ENCODE measurements around the gene SKI. TPM values are rescaled to one million over a fixed set of nuclear protein-coding genes. Genes with fewer than 3 reads are reported as not detected.

The SKI gene
- total and polyA plus RNA-seq, 2 donors (not counting 1 experiment from before 2014, with no cell fraction given): 14.9 to 74.9 TPM

DNA sequence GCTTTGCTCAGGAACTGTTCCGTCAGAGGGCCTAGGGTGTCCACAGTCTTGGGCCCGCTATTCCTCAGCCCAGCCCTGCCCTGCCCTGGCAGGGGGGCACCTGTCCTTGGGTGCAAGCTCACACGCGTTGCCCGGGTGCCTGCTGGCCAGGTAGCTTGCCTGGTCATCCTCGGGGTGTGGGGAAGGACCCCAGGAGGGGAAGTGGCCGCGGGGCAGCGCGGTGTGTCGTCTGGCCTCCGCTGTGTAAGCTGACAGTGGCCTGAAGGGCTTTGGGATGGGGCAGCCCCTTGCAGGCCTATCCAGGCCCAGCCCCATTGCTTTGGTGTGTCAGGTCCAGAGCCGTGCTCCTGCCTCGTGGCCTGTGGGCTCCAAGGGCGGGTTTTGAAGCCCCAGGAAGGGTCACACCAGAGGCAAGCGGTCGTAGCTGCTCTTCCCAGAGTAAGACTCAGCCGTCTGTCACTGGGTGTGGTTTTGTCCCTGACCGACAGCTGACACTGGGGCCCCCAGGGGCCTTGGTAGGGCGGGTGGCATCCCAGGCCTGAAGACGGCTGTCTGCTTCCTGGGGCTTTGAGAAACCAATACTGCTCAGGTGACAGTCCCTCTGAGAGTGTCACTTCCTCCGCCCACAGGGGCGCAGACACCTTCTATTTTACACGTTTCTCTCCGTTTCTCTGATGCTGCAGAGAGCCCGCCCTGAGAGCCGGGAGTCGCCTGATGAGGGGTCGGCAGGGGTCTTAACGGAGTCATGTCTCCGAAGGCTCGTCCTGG is 72.1 kb downstream of the SKI start:
- peaks cover 40 to 60% of the 10 kb centered on the region in 2 donors for H3K4me1 ChIP-seq (ENCODE audit: control insufficient read depth in 2 of 2, insufficient read depth in 2 of 2, low read length in 2 of 2)
- POLR2A ChIA-PET: interaction anchor here (0.6 to 4.4 kb wide), 13 partner anchors 8 to 285 kb away, joined by 3 to 30 read pairs (median 6); partner anchors contain the start of genes FAAP20, MORN1 and RER1
- no peaks in the 10 kb centered on the region for H3K27me3 ChIP-seq (replicated peaks in 1 of 4; ENCODE audit: control extremely low read depth in 1 of 4, control insufficient read depth in 3 of 4, insufficient read depth in 4 of 4, low read length in 3 of 4)
- no peaks in the 10 kb centered on the region for H3K9me3 ChIP-seq (ENCODE audit: control extremely low read depth in 1 of 3, control insufficient read depth in 2 of 3, insufficient read depth in 1 of 3, low read length in 2 of 3)
- DNase-seq (peak; percentile 94), ATAC-seq (ENCODE audit: low read depth) (peak; percentile 63)
- peak overlapping the region; percentile 90 for H3K9ac ChIP-seq (ENCODE audit: low read length)
- peak overlapping the region; percentile 94 for H3K4me2 ChIP-seq (replicated peaks; ENCODE audit: low read depth, low read length, poor library complexity, severe bottlenecking)
- peaks cover 12% of the 10 kb centered on the region for H4K20me1 ChIP-seq (ENCODE audit: control insufficient read depth, insufficient read depth, low read length, poor library complexity, severe bottlenecking)
- H3K4me3 Mint-ChIP-seq: peak overlapping the region; percentile 93
- 29% methylated on average over 32 of the region's 32 CpGs for WGBS (ENCODE audit: insufficient coverage)
- H3K9me3 Mint-ChIP-seq (ENCODE audit: insufficient read depth): no peaks in the 10 kb centered on the region
- H3K27ac Mint-ChIP-seq: peak overlapping the region; percentile 99
- peaks cover 62% of the 10 kb centered on the region for H3K4me1 Mint-ChIP-seq
- H2AFZ ChIP-seq (ENCODE audit: insufficient read depth, low read depth, low read length, poor library complexity, severe bottlenecking): no peak overlapping the region
- peak overlapping the region; percentile 99 for H3K27ac ChIP-seq (ENCODE audit: low read length in 2 of 2)
- no peaks in the 10 kb centered on the region for H3K27me3 Mint-ChIP-seq
- peaks cover 83% of the 10 kb centered on the region for H3K79me2 ChIP-seq (ENCODE audit: control insufficient read depth, insufficient read depth, low read length)
- intact Hi-C loops (cut with micrococcal nuclease): loop anchor here (1.0 kb wide), 2 partner anchors 248 to 286 kb away; partner anchors contain the start of gene PRXL2B
- CTCF ChIA-PET: interaction anchor here (0.9 to 2.9 kb wide), 12 partner anchors 9 to 112 kb away, joined by 3 to 27 read pairs (median 4); partner anchors contain the start of gene FAAP20
- H3K36me3 ChIP-seq (replicated peaks in 1 of 2; ENCODE audit: control extremely low read depth in 1 of 2, control insufficient read depth in 1 of 2, extremely low read depth in 1 of 2, insufficient read depth in 2 of 2, low read length in 1 of 2): peaks cover 0 to 27% of the 10 kb centered on the region in 2 experiments
- H3K4me3 ChIP-seq (ENCODE audit: control extremely low read depth in 1 of 5, extremely low read depth in 1 of 5, insufficient read depth in 1 of 5, low read depth in 2 of 5, low read length in 4 of 5): peak overlapping the region in 4 of 5 experiments; percentile 65 to 78 (median 70)
- TF ChIP-seq CTCF (IDR thresholded peaks at IDR 0.05): no peak
- TF ChIP-seq EZH2 (IDR thresholded peaks at IDR 0.05; ENCODE audit: borderline replicate concordance, insufficient read depth, low read depth, low read length, poor library complexity, severe bottlenecking): no peak

Measured in B cell (primary cell).